Measurements from ENCODE around the gene CLEC2D.

DNA sequence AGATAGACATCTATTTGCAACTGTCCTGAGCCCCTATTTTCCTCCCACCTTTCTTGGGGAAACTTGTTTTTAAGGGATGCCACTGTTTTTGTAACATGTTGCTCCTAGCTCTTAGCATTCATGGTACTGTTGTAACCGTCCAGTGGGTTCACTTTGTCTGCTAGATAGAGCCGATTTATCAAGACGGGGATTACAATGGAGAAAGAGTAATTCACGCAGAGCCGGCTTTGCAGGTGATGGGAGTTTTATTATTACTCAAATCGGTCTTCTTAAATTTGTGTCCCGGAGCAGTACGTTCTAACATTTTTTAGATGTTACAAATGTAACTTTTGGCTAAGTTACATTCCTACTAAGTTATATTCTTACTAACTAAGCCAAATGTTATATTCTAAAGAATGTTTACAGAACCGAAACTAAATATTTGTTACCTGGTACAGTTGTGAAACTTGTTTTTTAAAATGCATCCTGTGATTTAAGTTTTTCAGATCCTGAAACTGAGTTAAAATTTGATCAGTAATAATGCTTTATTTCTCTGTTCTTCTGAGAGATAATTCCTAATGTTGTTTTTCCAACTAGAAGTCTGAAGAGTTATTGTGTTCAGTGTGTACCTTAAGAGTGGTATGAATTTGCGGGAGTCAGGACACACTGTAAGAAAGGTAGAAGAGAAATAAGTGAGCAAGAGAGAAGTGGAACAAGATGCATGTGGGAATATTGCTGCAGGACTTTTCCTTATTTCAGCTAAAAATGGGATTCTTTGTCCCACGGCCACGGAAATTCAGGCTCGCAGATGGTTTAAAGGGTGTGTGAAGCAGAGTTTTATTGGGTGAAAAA, 20.6 kb upstream of the CLEC2D start:
- no peak for TF ChIP-seq CTCF (conservative IDR thresholded peaks at IDR 0.05; ENCODE audit: low read depth, low read length)
- no peak for TF ChIP-seq EZH2 (IDR thresholded peaks at IDR 0.05; ENCODE audit: low read length, unreplicated experiment)
- no peak for TF ChIP-seq EZH2phosphoT487 (IDR thresholded peaks at IDR 0.05; ENCODE audit: borderline replicate concordance, low read length)
